ENCODE measurements around the gene IP6K3.
A peak's percentile ranks its signal among the peaks of the same experiment; 100 is the strongest.

Gene IP6K3

GRCh38 chr6:33704215-33705066 is 42.3 kb downstream of the IP6K3 start:
- no peak for DNase-seq (ENCODE audit: low spot score)

- peak; percentile 53 for DNase-seq (ENCODE audit: low spot score)
Observed at GRCh38 chr6:33702345-33702977, 44.2 kb downstream of the IP6K3 start.

- DNase-seq (ENCODE audit: low spot score) = peak; percentile 78
Observed at GRCh38 chr6:33700391-33701050, 46.2 kb downstream of the IP6K3 start.

GRCh38 chr6:33699739-33700138 is 47.0 kb downstream of the IP6K3 start:
- no peak for DNase-seq (ENCODE audit: low spot score)

GRCh38 chr6:33699131-33699530 is 47.6 kb downstream of the IP6K3 start:
- no peak for DNase-seq (ENCODE audit: low spot score)

- DNase-seq (ENCODE audit: low spot score) = no peak
Observed at GRCh38 chr6:33698494-33698893, 48.2 kb downstream of the IP6K3 start.

GRCh38 chr6:33697845-33698244 is 48.9 kb downstream of the IP6K3 start:
- no peak for DNase-seq (ENCODE audit: low spot score)

- DNase-seq (ENCODE audit: low spot score) = peak; percentile 82
Observed at GRCh38 chr6:33696548-33697518, 49.9 kb downstream of the IP6K3 start.

- no peak for DNase-seq (ENCODE audit: low spot score)
Observed at GRCh38 chr6:33696076-33696475, 50.6 kb downstream of the IP6K3 start.

GRCh38 chr6:33695451-33695887 is 51.2 kb downstream of the IP6K3 start:
- DNase-seq (ENCODE audit: low spot score) = no peak

GRCh38 chr6:33694977-33695376 is 51.7 kb downstream of the IP6K3 start:
- no peak for DNase-seq (ENCODE audit: low spot score)

- DNase-seq (ENCODE audit: low spot score) = no peak
Observed at GRCh38 chr6:33694401-33694931, 52.2 kb downstream of the IP6K3 start.

GRCh38 chr6:33693186-33694105 is 53.3 kb downstream of the IP6K3 start:
- DNase-seq (ENCODE audit: low spot score) = no peak

GRCh38 chr6:33692760-33693158 is 53.9 kb downstream of the IP6K3 start:
- no peak for DNase-seq (ENCODE audit: low spot score)

GRCh38 chr6:33692078-33692759 is 54.5 kb downstream of the IP6K3 start:
- DNase-seq (ENCODE audit: low spot score) = no peak

GRCh38 chr6:33691456-33692077 is 55.1 kb downstream of the IP6K3 start:
- no peak for DNase-seq (ENCODE audit: low spot score)

GRCh38 chr6:33690766-33691165 is 55.9 kb downstream of the IP6K3 start:
- no peak for DNase-seq (ENCODE audit: low spot score)

- no peak for DNase-seq (ENCODE audit: low spot score)
Observed at GRCh38 chr6:33689879-33690278, 56.8 kb downstream of the IP6K3 start.

- DNase-seq (ENCODE audit: low spot score) = no peak
Observed at GRCh38 chr6:33689148-33689494, 57.6 kb downstream of the IP6K3 start.

Data from germinal center (tissue), 1 donor.